Neural cell (in vitro differentiated cells): ENCODE results near the gene HOXA4. TPM values are rescaled to one million over a fixed set of nuclear protein-coding genes. Genes with fewer than 3 reads are reported as not detected.

Experiments used
- H2AFZ ChIP-seq: fragments of 200-600, 300-800 bp; sonication (generic), shearing (Covaris generic); 2 replicates; pipeline ENCODE4 v1.6.0; 2014; ENCODE audit warnings: low read depth, mild to moderate bottlenecking, antibody characterized with exemption, low read length, moderate library complexity
- H3F3A ChIP-seq: fragments of 200-600 bp; shearing (Covaris generic); 2 replicates; pipeline ENCODE4 v1.6.1; 2016; ENCODE audit warnings: mild to moderate bottlenecking, moderate library complexity, mixed read lengths, antibody characterized with exemption, low read length; ENCODE audit not compliant: insufficient read depth, poor library complexity, severe bottlenecking
- H3K27ac ChIP-seq: fragments of 200-600, 300-800 bp; sonication (generic), shearing (Covaris generic); 2 replicates; pipeline ENCODE4 v1.5.1; 2014; ENCODE audit warnings: mild to moderate bottlenecking, low read length, moderate library complexity
- H3K27me3 ChIP-seq: fragments of 300-800, 200-600 bp; sonication (generic), shearing (Covaris generic); 2 replicates; pipeline ENCODE4 v1.6.0; 2014; ENCODE audit warnings: mild to moderate bottlenecking, low read depth, low read length, moderate library complexity; ENCODE audit not compliant: insufficient read depth
- H3K36me3 ChIP-seq: fragments of 300-800, 200-600 bp; sonication (generic), shearing (Covaris generic); 2 replicates; pipeline ENCODE4 v1.5.1; 2014; ENCODE audit warnings: mild to moderate bottlenecking, antibody characterized with exemption, low read length, moderate library complexity; ENCODE audit not compliant: insufficient read depth
- H3K4me2 ChIP-seq: fragments of 300-800, 200-600 bp; sonication (generic), shearing (Covaris generic); 2 replicates; pipeline ENCODE4 v1.6.0; 2014; ENCODE audit warnings: mild to moderate bottlenecking, low read length
- H3K4me3 ChIP-seq: fragments of 300-800, 200-600 bp; sonication (generic), shearing (Covaris generic); 2 replicates; pipeline ENCODE4 v1.5.1; 2014; ENCODE audit warnings: mild to moderate bottlenecking, low read length, moderate library complexity
- H3K79me2 ChIP-seq: fragments of 200-600 bp; shearing (Covaris generic); replicated peaks from 2 replicates; pipeline ENCODE4 v1.6.0; 2014; ENCODE audit warnings: mild to moderate bottlenecking, low read length, moderate library complexity; ENCODE audit not compliant: insufficient read depth
- H3K9ac ChIP-seq: fragments of 300-800, 200-600 bp; sonication (generic), shearing (Covaris generic); 2 replicates; pipeline ENCODE4 v1.6.1; 2016; ENCODE audit warnings: mild to moderate bottlenecking, low read length, mixed read lengths
- H3K9me2 ChIP-seq: fragments of 200-600 bp; shearing (Covaris generic); 2 replicates; pipeline ENCODE4 v1.6.1; 2016; ENCODE audit warnings: mild to moderate bottlenecking, low read length, mixed read lengths; ENCODE audit not compliant: insufficient read depth
- H3K9me3 ChIP-seq: fragments of 200-600, 300-800 bp; sonication (generic), shearing (Covaris generic); 2 replicates; pipeline ENCODE4 v1.6.1; 2016; ENCODE audit warnings: mild to moderate bottlenecking, mixed run types, low read length, moderate library complexity, mixed read lengths
- H4K20me1 ChIP-seq: fragments of 200-600 bp; shearing (Covaris generic); 2 replicates; pipeline ENCODE4 v1.6.1; 2016; ENCODE audit warnings: mild to moderate bottlenecking, mixed run types; ENCODE audit not compliant: insufficient read depth
- EP300 ChIP-seq: fragments of 450-650 bp; conservative IDR thresholded peaks from 2 replicates; pipeline ENCODE4 v1.6.1; 2014; ENCODE audit warnings: antibody characterized with exemption, mild to moderate bottlenecking, moderate library complexity; ENCODE audit not compliant: poor library complexity, severe bottlenecking
- EZH2 ChIP-seq: fragments of 200-600, 300-800 bp; shearing (Covaris generic), sonication (generic); IDR thresholded peaks from 2 replicates; pipeline ENCODE4 v1.6.1; 2014; ENCODE audit warnings: antibody characterized with exemption, low read length, borderline replicate concordance, mild to moderate bottlenecking; ENCODE audit not compliant: insufficient read depth, poor library complexity, severe bottlenecking
- MXI1 ChIP-seq: fragments of 450-650 bp; conservative IDR thresholded peaks from 2 replicates; pipeline ENCODE4 v1.6.1; 2014; ENCODE audit warnings: antibody characterized with exemption, mild to moderate bottlenecking; ENCODE audit not compliant: poor library complexity, severe bottlenecking
- POLR2AphosphoS5 ChIP-seq: IDR thresholded peaks from 2 replicates; pipeline ENCODE4 v1.6.1; 2012
- RAD21 ChIP-seq: fragments of 450-650 bp; conservative IDR thresholded peaks from 2 replicates; pipeline ENCODE4 v1.6.1; 2014; ENCODE audit warnings: antibody characterized with exemption, mild to moderate bottlenecking, moderate library complexity
- SMC3 ChIP-seq: fragments of 450-650 bp; conservative IDR thresholded peaks from 2 replicates; pipeline ENCODE4 v1.6.1; 2014; ENCODE audit warnings: antibody characterized with exemption, mild to moderate bottlenecking, moderate library complexity; ENCODE audit not compliant: poor library complexity
- TAF1 ChIP-seq: IDR thresholded peaks from 2 replicates; pipeline ENCODE4 v1.6.1; 2012; ENCODE audit warnings: low read depth
- polyA plus RNA-seq: library from polyadenylated mRNA; depleted of rRNA; stranded (reverse); fragments of >200 nt; gene quantifications from 2 replicates; pipeline ENCODE4 v1.2.3, GENCODE V29; 2014
- TF ChIP-seq, protein P1 (sequence below): IDR thresholded peaks from 2 replicates; pipeline ENCODE4 v1.6.1; 2012; ENCODE audit warnings: borderline replicate concordance
- TF ChIP-seq, protein P2 (sequence below): fragments of 450-650 bp; IDR thresholded peaks from 2 replicates; pipeline ENCODE4 v1.5.1; 2014; ENCODE audit warnings: antibody characterized with exemption, mild to moderate bottlenecking, moderate library complexity; ENCODE audit not compliant: poor library complexity, severe bottlenecking

HOXA4 gene
- polyA plus RNA-seq, 1 donor from 2014 or later: not detected

DNA sequence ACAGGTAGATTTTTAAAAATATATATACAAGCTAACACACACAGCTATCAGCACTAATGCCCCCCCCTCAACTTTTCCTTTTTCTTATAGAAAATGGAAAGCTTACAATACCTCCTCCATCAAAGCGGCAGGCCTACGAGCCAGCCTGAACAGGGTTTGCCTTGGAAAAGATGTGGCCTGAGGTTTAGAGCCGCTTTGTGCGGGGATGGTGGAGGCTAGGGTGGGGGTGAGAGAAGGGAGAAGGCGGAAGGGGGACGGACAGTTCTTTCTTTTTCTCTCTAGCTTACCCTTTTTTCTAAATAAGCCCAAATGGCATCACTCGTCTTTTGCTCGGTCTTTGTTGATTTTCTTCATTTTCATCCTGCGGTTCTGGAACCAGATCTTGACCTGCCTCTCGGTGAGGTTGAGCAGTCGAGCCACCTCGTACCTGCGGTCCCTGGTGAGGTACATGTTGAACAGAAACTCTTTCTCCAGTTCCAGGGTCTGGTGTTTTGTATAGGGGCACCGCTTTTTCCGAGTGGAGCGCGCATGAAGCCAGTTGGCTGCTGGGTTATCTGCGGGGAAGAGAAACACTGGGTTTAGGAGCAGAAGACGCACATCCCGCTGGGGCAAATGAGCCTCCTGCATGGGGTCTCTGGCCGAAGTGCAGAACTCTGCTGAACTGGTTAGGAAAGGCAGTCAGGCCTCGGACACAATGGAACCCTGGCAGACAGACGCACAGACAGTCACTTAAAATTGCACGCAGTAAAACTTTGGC, 32.9 kb upstream of the HOXA4 start:
- Histone ChIP-seq H3K9me3 (peaks cover 24% of the 10 kb centered on the region), H3K9ac (no peak overlapping the region), H3K4me3 (no peak overlapping the region), H3F3A (no peaks in the 10 kb centered on the region), H3K36me3 (no peaks in the 10 kb centered on the region), H2AFZ (no peak overlapping the region), H3K27ac (no peak overlapping the region), H3K4me2 (no peak overlapping the region), H3K27me3 (peaks cover 99% of the 10 kb centered on the region), H3K79me2 (no peaks in the 10 kb centered on the region), H4K20me1 (no peaks in the 10 kb centered on the region), H3K9me2 (no peaks in the 10 kb centered on the region)
- no peak for TF ChIP-seq POLR2AphosphoS5
- no peak for TF ChIP-seq RAD21
- TF ChIP-seq, protein P1, sequence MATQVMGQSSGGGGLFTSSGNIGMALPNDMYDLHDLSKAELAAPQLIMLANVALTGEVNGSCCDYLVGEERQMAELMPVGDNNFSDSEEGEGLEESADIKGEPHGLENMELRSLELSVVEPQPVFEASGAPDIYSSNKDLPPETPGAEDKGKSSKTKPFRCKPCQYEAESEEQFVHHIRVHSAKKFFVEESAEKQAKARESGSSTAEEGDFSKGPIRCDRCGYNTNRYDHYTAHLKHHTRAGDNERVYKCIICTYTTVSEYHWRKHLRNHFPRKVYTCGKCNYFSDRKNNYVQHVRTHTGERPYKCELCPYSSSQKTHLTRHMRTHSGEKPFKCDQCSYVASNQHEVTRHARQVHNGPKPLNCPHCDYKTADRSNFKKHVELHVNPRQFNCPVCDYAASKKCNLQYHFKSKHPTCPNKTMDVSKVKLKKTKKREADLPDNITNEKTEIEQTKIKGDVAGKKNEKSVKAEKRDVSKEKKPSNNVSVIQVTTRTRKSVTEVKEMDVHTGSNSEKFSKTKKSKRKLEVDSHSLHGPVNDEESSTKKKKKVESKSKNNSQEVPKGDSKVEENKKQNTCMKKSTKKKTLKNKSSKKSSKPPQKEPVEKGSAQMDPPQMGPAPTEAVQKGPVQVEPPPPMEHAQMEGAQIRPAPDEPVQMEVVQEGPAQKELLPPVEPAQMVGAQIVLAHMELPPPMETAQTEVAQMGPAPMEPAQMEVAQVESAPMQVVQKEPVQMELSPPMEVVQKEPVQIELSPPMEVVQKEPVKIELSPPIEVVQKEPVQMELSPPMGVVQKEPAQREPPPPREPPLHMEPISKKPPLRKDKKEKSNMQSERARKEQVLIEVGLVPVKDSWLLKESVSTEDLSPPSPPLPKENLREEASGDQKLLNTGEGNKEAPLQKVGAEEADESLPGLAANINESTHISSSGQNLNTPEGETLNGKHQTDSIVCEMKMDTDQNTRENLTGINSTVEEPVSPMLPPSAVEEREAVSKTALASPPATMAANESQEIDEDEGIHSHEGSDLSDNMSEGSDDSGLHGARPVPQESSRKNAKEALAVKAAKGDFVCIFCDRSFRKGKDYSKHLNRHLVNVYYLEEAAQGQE: no peak
- no peak for TF ChIP-seq EP300
- TF ChIP-seq TAF1: no peak
- TF ChIP-seq SMC3: no peak
- no peak for TF ChIP-seq EZH2
- TF ChIP-seq, protein P2, sequence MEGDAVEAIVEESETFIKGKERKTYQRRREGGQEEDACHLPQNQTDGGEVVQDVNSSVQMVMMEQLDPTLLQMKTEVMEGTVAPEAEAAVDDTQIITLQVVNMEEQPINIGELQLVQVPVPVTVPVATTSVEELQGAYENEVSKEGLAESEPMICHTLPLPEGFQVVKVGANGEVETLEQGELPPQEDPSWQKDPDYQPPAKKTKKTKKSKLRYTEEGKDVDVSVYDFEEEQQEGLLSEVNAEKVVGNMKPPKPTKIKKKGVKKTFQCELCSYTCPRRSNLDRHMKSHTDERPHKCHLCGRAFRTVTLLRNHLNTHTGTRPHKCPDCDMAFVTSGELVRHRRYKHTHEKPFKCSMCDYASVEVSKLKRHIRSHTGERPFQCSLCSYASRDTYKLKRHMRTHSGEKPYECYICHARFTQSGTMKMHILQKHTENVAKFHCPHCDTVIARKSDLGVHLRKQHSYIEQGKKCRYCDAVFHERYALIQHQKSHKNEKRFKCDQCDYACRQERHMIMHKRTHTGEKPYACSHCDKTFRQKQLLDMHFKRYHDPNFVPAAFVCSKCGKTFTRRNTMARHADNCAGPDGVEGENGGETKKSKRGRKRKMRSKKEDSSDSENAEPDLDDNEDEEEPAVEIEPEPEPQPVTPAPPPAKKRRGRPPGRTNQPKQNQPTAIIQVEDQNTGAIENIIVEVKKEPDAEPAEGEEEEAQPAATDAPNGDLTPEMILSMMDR: no peak
- no peak for TF ChIP-seq MXI1

DNA sequence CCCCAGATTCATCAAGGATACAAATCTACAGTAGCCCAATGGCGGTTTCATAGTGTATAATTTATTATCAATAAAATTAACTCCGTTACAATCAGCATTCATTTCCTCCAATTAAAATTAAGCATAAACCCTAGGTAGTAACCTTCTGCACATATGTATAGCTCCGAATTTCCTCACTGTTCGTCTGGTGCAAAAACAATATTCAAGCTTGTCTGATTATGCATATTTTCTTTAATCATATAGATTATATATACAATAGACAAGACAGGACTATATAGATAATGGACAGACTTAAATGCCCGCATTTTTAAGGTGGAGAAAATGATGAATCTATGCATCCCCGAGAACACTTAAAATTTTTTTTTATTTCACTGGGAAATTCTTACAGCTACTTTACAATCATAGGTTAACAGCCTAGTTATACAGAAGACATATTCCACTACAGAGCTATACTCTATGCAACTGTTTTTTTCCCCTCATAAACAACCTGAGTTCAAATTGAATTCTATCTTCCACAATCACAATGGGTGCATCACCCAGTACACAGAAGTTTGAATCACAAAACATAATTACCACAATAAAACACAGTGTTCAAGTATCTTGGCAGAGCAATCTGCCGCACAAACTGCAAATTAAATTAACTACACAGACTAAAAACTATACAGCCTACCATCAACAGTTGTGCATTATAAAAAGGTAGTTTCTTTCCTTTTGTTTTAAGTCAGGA, 32.2 kb upstream of the HOXA4 start:
- no peaks in the 10 kb centered on the region for H3K79me2 ChIP-seq
- H3K9me3 ChIP-seq: peaks cover 30% of the 10 kb centered on the region
- H3K36me3 ChIP-seq: no peaks in the 10 kb centered on the region
- H3F3A ChIP-seq: no peaks in the 10 kb centered on the region
- no peak overlapping the region for H3K9ac ChIP-seq
- no peak overlapping the region for H3K4me2 ChIP-seq
- no peaks in the 10 kb centered on the region for H4K20me1 ChIP-seq
- no peak overlapping the region for H3K27ac ChIP-seq
- H2AFZ ChIP-seq: no peak overlapping the region
- peaks cover 99% of the 10 kb centered on the region for H3K27me3 ChIP-seq
- no peak overlapping the region for H3K4me3 ChIP-seq
- TF ChIP-seq EZH2 (no peak), EP300 (no peak), TAF1 (no peak), POLR2AphosphoS5 (no peak), RAD21 (no peak), MXI1 (no peak), SMC3 (no peak)
- TF ChIP-seq, protein P2: no peak
- TF ChIP-seq, protein P1: no peak
- no peaks in the 10 kb centered on the region for H3K9me2 ChIP-seq
